Astrocyte of the cerebellum (primary cell): Measurements from ENCODE around the gene GALNT17.

Experiments used
- DNase-seq: peaks from one replicate; pipeline ENCODE4 v3.0.0-alpha.2; 2011; ENCODE audit warnings: low read depth
- H3K4me3 ChIP-seq: 2 replicates; pipeline ENCODE4 v1.5.1; 2011; ENCODE audit warnings: mild to moderate bottlenecking, low read depth, low read length, moderate library complexity
- in situ Hi-C: cut with HindIII; loops from 2 replicates; pipeline ENCODE4 v1.10.0; 2017; ENCODE audit warnings: low sequenced_read_pairs
- TF ChIP-seq, protein P1 (sequence below): IDR thresholded peaks from 2 replicates; pipeline ENCODE4 v1.5.1; 2012; ENCODE audit warnings: low read length, low read depth, moderate library complexity, mild to moderate bottlenecking; ENCODE audit errors: missing control alignments

The GALNT17 gene

GRCh38 chr7:71753956-71754664 is 622.2 kb downstream of the GALNT17 start:
- DNase-seq, result no peak
- in situ Hi-C loops, result no loop called here
- TF ChIP-seq, protein P1, sequence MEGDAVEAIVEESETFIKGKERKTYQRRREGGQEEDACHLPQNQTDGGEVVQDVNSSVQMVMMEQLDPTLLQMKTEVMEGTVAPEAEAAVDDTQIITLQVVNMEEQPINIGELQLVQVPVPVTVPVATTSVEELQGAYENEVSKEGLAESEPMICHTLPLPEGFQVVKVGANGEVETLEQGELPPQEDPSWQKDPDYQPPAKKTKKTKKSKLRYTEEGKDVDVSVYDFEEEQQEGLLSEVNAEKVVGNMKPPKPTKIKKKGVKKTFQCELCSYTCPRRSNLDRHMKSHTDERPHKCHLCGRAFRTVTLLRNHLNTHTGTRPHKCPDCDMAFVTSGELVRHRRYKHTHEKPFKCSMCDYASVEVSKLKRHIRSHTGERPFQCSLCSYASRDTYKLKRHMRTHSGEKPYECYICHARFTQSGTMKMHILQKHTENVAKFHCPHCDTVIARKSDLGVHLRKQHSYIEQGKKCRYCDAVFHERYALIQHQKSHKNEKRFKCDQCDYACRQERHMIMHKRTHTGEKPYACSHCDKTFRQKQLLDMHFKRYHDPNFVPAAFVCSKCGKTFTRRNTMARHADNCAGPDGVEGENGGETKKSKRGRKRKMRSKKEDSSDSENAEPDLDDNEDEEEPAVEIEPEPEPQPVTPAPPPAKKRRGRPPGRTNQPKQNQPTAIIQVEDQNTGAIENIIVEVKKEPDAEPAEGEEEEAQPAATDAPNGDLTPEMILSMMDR, result no peak
- H3K4me3 ChIP-seq, result no peak overlapping the region

DNA sequence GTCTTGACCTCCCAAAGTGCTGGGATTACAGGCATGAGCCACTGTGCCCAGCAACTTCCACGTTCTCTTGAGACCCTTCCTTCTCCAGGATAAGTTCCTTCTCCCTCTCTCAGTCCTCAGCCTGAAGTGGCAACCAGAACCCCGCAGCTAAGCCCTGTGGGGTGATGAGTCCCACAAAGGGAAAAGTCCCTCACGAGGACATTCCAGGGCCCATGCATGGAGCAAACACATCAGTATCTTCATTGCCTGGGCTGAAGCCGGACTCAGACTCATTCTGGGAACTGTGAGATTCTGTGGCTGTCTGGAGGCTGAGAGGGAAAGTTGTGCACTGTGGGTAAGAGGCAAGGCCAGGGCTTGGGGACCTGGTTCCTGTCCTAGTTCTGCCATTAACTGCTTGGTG is 622.9 kb downstream of the GALNT17 start:
- no peak for DNase-seq
- TF ChIP-seq, protein P1, result no peak
- H3K4me3 ChIP-seq, result no peak overlapping the region
- in situ Hi-C loops, result no loop called here

DNA sequence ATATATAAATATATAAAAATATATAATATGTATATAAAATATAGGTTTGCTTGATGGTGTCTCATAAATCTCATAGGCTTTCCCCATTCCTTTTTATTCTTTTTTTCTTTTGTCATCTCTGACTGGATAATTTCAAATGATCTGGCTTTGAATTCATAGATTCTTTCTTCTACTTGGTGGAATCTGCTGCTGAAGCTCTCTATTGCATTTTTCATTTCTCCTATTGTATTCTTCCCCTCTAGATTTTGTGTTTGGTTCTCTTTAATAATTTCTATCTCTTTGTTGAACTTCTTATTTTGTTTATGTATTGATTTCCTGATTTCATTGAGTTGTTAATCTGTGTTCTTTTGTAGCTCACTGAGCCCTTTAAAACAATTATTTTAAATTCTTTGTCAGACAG is 629.4 kb downstream of the GALNT17 start:
- TF ChIP-seq, protein P1, result no peak
- in situ Hi-C loops, result no loop called here
- DNase-seq, result no peak
- no peak overlapping the region for H3K4me3 ChIP-seq
